ENCODE data around the gene GID8. TPM values are rescaled to one million over a fixed set of nuclear protein-coding genes. Genes with fewer than 3 reads are reported as not detected.

Gene GID8
- total RNA-seq, 1 donor from 2014 or later = 69.2 TPM

DNA sequence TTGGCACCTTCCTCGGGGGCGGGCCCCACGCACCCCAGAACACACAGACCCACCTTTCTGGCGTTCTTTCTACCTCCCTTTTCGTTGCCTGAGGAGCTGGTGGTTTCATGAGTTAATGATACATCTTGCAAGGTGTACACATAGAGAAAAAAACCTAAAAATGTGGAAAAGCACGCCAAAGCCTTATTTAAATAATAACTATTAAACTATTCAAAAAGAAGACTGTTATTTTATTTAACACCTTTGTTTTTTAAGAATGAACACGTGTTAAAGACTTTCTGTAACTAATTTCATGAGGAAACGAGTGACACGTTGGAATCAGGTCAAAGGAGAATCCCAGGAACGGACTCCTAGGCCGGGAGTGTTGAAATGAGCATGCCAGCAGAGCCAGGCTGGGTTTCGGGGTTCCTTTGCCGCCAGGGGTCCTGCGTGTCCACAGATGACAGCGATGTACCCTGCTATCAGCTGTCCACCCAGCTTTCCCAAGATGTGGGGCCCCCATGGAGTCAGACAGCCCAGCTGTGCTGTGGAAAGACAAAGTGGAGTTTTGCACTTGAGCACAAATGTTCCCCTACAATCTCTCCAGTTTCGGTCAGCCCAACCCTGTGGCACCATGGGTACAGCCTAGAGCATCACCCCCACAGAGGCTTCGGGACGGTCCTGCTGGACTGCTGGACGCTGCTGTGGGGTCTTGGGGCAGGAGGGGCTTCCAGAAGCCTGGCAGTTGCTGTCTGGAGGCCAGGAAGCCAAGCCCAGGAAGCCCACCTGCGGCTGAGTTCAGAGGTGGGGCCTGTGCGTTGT, 30.6 kb downstream of the GID8 start:
- FAIRE-seq (no peak), DNase-seq (ENCODE audit: low read depth) (no peak)
- TF ChIP-seq, protein P1, sequence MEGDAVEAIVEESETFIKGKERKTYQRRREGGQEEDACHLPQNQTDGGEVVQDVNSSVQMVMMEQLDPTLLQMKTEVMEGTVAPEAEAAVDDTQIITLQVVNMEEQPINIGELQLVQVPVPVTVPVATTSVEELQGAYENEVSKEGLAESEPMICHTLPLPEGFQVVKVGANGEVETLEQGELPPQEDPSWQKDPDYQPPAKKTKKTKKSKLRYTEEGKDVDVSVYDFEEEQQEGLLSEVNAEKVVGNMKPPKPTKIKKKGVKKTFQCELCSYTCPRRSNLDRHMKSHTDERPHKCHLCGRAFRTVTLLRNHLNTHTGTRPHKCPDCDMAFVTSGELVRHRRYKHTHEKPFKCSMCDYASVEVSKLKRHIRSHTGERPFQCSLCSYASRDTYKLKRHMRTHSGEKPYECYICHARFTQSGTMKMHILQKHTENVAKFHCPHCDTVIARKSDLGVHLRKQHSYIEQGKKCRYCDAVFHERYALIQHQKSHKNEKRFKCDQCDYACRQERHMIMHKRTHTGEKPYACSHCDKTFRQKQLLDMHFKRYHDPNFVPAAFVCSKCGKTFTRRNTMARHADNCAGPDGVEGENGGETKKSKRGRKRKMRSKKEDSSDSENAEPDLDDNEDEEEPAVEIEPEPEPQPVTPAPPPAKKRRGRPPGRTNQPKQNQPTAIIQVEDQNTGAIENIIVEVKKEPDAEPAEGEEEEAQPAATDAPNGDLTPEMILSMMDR (IDR thresholded peaks at IDR 0.05; ENCODE audit: insufficient read depth, low read length, severe bottlenecking) = no peak
- Histone ChIP-seq H3K4me3 (ENCODE audit: low read depth, low read length) (no peak overlapping the region), H3K36me3 (ENCODE audit: control insufficient read depth, insufficient read depth, low read length) (no peaks in the 10 kb centered on the region), H3K27me3 (ENCODE audit: control insufficient read depth, insufficient read depth, low read length) (peaks cover 12% of the 10 kb centered on the region)

DNA sequence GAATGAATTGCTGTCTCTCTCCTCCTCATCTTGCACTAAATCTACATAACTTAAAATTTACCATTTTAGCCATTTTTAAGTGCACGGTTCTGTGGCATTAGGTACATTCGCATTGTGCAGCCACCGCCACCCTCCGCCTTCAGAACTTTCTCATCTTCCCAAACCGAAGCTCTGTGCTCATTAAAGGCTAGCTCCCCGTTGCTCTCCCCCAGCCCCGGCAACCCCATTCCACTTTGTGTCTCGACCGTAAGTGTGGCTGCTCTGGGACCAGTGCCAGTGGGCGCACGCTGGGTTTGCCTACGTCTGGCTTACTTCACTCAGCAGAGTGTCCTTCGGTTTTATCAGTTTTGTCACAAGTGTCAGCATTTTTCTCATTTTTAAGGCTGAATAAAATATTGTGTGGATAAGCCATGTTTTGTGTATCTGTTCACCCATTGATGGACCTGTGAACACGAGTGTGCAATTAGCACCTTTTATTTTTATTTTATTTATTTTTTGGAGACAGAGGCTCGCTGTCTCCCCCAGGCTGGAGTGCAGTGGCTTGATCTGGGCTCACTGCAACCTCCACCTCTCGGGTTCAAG, 31.3 kb downstream of the GID8 start:
- no peak for FAIRE-seq
- Histone ChIP-seq H3K27me3 (ENCODE audit: control insufficient read depth, insufficient read depth, low read length) (peaks cover 15% of the 10 kb centered on the region), H3K4me3 (ENCODE audit: low read depth, low read length) (no peak overlapping the region), H3K36me3 (ENCODE audit: control insufficient read depth, insufficient read depth, low read length) (no peaks in the 10 kb centered on the region)
- TF ChIP-seq, protein P1 (IDR thresholded peaks at IDR 0.05; ENCODE audit: insufficient read depth, low read length, severe bottlenecking) = no peak
- no peak for DNase-seq (ENCODE audit: low read depth)

DNA sequence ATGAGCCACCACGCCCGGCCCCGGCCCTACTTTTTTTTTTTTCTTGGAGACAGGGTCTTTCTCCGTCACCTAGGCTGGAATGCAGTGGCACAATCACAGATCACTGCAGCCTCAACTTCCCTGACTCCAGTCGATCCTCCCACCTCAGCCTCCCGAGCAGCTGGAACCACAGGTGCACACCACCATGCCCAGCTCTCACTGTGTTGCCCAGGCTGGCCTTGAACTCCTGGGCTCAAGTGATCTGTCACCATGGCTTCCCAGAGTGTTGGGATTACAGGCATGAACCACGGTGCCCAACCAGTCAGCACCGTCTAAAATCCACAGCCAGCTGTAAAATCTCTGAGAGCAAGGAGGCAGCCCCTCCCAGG, 32.0 kb downstream of the GID8 start:
- peaks cover 22% of the 10 kb centered on the region for H3K27me3 ChIP-seq (ENCODE audit: control insufficient read depth, insufficient read depth, low read length)
- H3K4me3 ChIP-seq (ENCODE audit: low read depth, low read length) = no peak overlapping the region
- TF ChIP-seq, protein P1 (IDR thresholded peaks at IDR 0.05; ENCODE audit: insufficient read depth, low read length, severe bottlenecking) = no peak
- FAIRE-seq (no peak), DNase-seq (ENCODE audit: low read depth) (no peak)
- no peaks in the 10 kb centered on the region for H3K36me3 ChIP-seq (ENCODE audit: control insufficient read depth, insufficient read depth, low read length)

DNA sequence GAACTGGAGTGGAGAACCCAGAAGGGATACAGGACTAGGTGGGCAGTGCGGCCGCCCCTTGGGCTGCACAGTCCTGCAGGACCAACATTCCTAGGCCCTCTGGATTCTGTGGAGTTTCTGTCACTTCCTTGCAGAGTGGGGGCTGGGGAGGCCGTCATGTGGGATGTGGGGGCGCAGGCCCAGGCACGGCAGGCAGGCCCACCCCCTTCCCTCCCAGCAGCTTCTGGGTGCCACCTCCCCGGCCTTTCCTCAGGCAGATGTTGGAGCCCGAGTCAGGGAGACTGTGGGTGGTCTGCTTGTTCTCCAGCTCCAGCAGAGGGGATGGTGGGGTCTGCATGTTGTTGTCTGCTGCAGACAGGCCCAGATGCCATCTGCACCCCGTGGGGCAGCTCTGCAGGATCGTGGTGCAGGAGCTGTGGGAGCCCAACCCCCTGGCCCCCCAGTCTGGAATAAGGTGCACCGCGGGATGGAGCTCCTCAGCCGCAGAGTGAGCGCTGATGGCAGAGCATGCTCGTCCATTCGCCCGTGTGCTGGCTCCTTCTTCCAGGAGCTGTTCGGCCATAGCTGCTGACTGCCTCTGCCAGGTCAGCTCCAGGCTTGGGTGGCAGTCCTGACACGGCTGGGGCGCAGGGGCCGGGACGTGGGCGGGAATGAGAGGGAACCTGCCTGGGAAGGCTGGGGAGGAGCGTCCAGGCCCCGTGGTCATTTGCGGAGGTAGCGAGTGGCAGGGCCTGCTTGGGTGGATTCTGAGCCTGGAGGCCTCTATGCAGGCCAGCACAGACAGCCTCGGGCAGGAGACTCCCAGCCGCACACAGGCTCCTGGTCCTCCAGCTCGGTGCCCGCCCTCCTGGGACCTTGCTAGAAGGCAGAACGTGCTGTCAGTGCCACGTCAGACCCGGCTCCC, 32.6 kb downstream of the GID8 start:
- FAIRE-seq (no peak), DNase-seq (ENCODE audit: low read depth) (no peak)
- no peak overlapping the region for H3K4me3 ChIP-seq (ENCODE audit: low read depth, low read length)
- TF ChIP-seq, protein P1 (IDR thresholded peaks at IDR 0.05; ENCODE audit: insufficient read depth, low read length, severe bottlenecking) = no peak
- H3K27me3 ChIP-seq (ENCODE audit: control insufficient read depth, insufficient read depth, low read length) = peaks cover 23% of the 10 kb centered on the region
- no peaks in the 10 kb centered on the region for H3K36me3 ChIP-seq (ENCODE audit: control insufficient read depth, insufficient read depth, low read length)

DNA sequence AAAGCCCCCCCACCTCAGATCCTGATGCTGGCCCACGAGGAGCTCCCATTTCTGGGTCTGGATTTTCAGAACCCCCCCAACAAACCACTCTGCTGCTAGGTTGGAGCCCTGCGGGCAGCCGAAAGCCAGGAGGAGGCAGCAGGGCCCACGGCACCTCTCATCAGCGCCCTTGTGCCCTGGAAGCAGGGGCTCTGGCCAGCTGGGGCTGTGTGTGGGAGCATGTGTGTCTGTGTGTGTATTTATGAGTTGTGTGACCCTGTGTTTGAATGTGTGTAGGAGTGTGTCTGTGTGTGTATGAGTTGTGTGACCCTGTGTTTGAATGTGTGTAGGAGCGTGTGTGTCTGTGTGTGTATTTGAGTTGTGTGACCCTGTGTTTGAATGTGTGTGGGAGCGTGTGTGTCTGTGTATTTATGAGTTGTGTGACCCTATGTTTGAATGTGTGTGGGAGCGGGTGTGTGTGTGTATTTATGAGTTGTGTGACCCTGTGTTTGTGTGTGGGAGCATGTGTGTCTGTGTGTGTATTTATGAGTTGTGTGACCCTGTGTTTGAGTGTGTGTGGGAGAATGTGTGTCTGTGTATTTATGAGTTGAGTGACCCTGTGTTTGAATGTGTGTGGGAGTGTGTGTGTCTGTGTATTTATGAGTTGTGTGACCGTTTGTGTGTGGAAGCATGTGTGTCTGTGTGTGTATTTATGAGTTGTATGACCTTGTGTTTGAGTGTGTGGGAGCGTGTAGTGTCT, 33.4 kb downstream of the GID8 start:
- FAIRE-seq = peak; percentile 50
- Histone ChIP-seq H3K27me3 (ENCODE audit: control insufficient read depth, insufficient read depth, low read length) (peaks cover 29% of the 10 kb centered on the region), H3K36me3 (ENCODE audit: control insufficient read depth, insufficient read depth, low read length) (no peaks in the 10 kb centered on the region), H3K4me3 (ENCODE audit: low read depth, low read length) (no peak overlapping the region)
- no peak for DNase-seq (ENCODE audit: low read depth)
- TF ChIP-seq, protein P1 (IDR thresholded peaks at IDR 0.05; ENCODE audit: insufficient read depth, low read length, severe bottlenecking) = no peak

Data from bronchial epithelial cell (primary cell).